DMS114 treated with DMSO at 0.1 percent for 48 hours (cell line): ENCODE measurements around the gene CLK3.
"Not testable (repeated sequence)": the region's sequence is repeated elsewhere in the genome, so short reads cannot be mapped to it uniquely, and the experiment has no call there.

Experiments used
- DNase-seq: peaks from one replicate; lab custom pipeline; 2025; ENCODE audit not compliant: unreplicated experiment; lab: John Stamatoyannopoulos, UW

The CLK3 gene

DNA sequence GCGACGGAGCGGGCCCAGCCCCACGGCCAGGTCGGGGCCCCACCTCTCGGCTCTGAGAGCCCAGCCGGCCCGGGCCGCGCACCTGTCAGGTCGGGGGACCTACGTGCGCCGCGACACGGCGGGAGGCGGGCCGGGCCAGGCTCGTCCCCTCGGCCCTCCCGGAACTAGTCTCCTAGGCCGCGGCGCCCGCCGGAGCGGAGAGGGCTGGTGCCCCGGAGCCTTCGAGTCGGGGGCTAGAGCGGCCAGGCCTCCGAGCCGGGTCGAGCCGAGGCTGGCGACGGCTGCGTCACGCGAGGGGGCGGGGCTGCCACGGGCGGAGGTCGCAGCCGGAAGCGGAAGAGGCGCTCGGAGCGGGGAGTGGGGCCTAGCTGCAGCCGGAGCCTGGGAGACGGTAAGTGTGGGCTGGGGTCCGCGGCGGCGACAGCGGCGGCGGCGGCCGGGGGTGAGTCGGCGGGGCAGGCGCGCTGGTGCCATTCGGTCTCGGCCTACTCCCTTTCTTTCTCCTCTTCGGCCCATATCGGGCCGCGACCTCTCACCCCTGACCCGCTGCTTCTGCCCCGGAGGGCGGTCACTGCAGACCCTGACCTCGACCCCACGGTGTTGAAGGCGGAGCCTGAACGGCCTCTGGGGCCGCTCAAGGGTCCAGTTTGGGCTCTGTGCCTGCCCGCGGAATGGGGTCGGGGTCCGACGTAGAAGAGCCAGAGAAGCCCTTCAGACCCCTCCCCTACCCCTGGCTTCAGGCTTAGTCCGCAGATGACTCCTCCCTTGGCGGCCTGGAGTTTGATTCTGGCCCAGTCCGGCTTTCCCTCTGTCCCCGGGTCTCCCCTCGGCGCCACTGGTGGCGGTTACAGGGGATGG lies at the start of gene CLK3:
CLK3 (plus strand) TSS at position 329 of the 858 bp plus-strand sequence. CDS start 3,361 bp downstream, outside the sequence.
- peak; percentile 88 for DNase-seq

DNA sequence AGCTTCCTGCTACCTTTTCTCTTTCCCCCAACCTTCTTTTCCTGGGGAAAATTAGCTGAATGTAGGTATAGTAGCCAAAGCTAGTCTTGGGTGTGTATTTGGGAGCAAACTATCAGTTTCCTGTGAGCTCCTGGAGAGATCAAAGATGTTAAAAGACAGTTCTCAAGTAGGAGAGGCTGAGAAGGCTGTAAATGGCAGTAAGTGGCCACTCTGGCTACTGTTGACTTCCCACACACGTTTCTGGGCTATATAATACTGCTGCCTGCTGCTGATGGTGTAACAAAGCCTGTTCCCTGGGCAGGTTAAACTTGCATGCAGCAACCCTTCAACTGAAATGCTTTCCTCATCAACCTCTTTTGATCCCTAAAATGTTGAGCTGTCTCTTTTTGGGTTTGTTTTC lies 47.0 kb upstream of the CLK3 start:
- DNase-seq: no peak

DNA sequence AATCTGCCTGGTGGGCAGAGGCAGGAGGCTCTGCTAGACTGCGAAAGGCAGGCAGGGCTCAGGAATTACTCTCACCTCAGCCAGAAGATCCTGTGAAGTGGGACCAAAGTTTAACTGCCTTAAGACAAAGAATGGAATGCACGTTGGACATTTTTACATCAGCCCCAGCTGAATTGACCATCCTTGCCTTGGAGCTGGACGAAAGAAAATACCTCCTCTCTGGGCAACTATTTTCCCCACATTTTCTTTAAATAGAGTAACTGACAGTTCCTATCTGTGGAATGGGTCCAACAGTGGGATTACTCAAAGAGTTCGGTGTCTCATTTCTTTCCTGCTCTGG lies 45.9 kb upstream of the CLK3 start:
- no peak for DNase-seq

DNA sequence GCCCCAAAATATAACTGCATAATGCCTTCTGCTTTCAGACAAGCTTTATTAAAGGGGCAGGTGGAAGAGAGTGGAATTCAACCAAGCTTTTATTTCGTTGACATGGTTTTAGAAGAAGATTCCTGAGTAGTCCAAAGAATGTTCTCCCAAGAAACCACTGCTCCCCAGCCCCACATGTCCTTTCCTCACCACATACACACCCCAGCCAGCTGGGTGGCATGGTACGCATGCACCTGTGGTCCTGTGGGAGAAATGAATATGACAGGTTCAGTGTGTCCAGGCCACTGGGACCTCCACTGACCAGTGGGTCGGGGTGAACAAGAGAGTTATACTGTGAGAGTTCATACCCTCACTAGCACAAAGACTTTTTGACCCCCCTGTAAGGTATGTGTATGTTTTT lies 44.4 kb upstream of the CLK3 start:
- no peak for DNase-seq

DNA sequence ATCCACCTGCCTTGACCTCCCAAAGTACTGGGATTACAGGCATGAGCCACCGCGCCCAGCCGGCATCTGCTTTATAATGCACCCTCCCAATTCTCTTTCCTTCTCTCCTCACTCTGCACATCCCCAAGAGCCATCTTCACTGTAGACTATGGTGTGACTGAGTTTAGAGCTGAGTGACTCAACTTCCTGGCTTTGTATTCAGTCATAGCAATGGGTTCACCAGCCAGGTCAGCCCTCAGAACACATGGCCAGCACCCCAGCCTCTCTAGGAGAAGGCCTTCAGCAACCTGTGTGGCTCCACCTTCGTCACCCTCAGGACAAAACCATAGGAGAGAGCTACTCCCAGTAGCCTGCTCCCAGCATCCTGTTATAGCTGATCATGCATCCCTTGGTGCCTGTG lies 41.6 kb upstream of the CLK3 start:
- DNase-seq: no peak

- no peak for DNase-seq
These were observed 37.1 kb upstream of the CLK3 start for GRCh38 chr15:74578496-74578994.

GRCh38 chr15:74579001-74579400 lies 36.6 kb upstream of the CLK3 start:
- no peak for DNase-seq

- DNase-seq: no peak
These were observed 34.9 kb upstream of the CLK3 start for GRCh38 chr15:74580538-74581350.

DNA sequence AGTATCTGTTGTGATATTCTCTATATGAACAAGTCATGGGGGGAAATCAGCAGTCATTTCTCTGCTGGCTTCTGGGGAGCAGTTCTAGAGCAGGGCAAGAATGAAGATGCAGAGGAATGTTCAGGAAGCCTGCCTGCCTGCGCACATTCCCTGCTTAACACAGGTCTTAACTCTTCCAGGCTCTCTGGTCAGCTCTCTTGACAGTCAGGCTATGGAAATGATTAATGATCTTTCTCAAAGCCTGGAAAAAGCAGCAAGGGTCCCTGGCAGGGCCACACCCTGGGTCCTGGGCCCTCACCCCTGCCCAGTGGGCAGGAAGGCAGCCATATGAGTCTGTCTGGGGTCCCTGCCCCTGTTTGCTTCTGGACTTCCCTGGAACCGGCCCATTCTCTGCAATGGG lies 31.4 kb upstream of the CLK3 start:
- DNase-seq: no peak

- no peak for DNase-seq
These were observed 30.9 kb upstream of the CLK3 start for GRCh38 chr15:74584779-74585178.

GRCh38 chr15:74585191-74585590 lies 30.4 kb upstream of the CLK3 start:
- no peak for DNase-seq

- DNase-seq: no peak
These were observed 29.8 kb upstream of the CLK3 start for GRCh38 chr15:74585857-74586256.

- no peak for DNase-seq
These were observed 25.8 kb upstream of the CLK3 start for GRCh38 chr15:74589826-74590225.

DNA sequence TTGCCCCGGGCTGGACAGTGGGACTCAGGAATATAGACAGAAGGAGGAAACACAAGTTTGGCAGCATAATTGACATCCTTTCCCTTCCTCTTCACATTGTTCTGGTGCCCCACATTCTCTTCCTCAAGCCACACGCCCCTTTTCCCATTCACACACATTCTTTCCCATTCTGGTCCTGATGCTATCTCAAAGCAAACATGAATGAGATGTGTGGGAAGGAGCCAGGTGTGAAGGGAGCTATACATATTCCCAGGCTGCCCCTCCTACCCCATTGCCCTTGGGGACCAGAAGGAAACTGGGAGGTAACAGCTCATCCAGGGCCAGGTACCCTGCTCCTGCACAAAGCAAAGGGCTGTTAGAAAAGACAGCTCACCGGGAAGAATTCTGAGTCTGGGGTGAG lies 23.4 kb upstream of the CLK3 start:
- no peak for DNase-seq

GRCh38 chr15:74593122-74593521 lies 22.5 kb upstream of the CLK3 start:
- no peak for DNase-seq

- DNase-seq: no peak
These were observed 21.2 kb upstream of the CLK3 start for GRCh38 chr15:74594455-74594854.

DNA sequence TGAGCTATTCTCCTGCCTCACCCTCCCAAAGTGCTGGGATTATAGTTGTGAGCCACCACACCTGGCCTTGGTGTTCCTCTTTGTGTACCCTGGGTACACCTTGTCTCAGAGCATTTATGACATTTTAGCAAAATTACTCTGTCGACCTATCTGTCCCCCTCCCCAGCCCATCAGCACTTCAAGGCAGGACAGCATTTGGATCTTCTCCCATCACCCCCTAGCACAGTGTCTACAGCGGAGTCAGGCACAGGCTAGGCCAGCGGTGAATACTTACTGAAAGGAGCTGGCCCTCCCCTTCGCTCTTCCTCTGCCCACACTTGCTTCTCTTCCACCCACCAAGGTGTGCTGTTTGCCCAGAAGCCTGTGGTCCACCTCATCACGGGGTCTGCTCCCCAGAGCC lies 20.4 kb upstream of the CLK3 start:
- no peak for DNase-seq

- DNase-seq: not testable (repeated sequence)
These were observed 18.9 kb upstream of the CLK3 start for GRCh38 chr15:74596736-74597135.

GRCh38 chr15:74597146-74597705 lies 18.4 kb upstream of the CLK3 start:
- not testable (repeated sequence) for DNase-seq

DNA sequence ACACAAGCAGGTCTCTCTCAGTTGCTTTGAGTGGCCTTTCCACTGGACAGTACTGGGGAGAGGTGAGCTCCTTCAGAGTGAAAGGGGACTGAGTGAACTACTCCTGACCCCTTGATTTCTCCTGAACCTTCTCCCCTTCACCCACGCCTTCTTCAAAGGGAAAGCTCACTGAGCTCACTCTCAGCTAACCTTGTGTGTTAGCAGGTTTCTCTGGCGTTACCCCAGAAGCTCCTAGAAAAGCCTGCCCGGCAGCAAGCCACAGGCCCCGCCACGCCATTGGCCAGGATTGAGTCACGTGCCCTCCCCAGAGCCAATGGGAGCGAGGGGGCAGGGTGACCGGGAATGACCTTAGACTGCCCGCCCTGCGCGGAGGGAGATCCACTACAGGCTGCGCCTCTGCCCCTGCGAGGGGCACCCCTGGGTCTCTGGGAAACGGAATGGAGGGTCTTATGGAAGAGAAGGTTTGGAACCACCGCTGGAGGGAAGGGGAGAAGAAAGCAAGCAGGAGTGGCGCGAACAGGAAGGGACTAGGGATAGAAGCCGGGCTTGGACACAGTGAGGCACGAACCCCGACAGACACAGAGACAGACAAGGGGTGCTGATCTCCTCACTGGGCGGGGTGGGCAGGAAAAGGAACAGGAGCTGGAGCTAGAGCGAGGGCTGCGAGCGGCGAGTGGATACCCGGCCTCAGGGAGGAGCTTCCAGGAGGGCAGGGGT lies 17.4 kb upstream of the CLK3 start:
- DNase-seq: no peak

DNA sequence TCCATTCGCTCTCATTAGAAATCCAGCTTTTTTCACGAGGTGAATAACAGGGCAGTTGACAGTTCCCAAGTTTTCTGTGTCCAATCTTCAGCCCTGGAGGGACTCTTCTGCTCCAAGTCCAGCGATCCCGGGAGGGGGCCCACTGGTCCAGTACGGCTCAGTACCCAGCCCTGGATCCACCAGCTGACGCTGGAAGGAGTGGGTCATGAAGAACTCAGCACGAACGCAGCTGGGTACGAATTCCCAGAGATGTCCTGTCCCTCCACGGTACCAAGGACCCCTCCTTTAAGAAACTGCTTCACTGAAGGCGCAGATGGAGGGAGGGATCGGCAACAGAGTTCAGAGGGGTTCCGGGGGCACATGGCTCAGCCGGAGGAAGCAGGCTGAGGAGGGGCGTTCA lies 16.5 kb upstream of the CLK3 start:
- no peak for DNase-seq
